Measurements from ENCODE around the gene FGF10. TPM values are rescaled to one million over a fixed set of nuclear protein-coding genes. Genes with fewer than 3 reads are reported as not detected.

Gene FGF10
- total and polyA plus RNA-seq, 2 of the 4 experiments (the other 2 are of a cell fraction), result not detected

GRCh38 chr5:44266882-44267576 lies 122.2 kb downstream of the FGF10 start:
- no peak overlapping the region for H3K4ac ChIP-seq (ENCODE audit: low read depth, low read length)
- H2BK20ac ChIP-seq (ENCODE audit: low read depth, low read length), result no peak overlapping the region
- H3K9ac ChIP-seq (ENCODE audit: low read depth, low read length), result no peak overlapping the region
- H3K9me1 ChIP-seq (ENCODE audit: insufficient read depth, low read length), result no peaks in the 10 kb centered on the region
- no peaks in the 10 kb centered on the region for H3K27me3 ChIP-seq (ENCODE audit: control insufficient read depth, insufficient read depth, low read length)
- H4K8ac ChIP-seq (ENCODE audit: low read depth in 2 of 2, low read length in 2 of 2), result no peak overlapping the region
- DNase-seq, result no peak
- in situ Hi-C loops (cut with MboI; ENCODE audit: low sequenced_read_pairs), result no loop called here
- H3K14ac ChIP-seq (replicated peaks; ENCODE audit: low read depth, low read length), result no peak overlapping the region
- H2AFZ ChIP-seq (replicated peaks; ENCODE audit: low read length, poor library complexity), result no peak overlapping the region
- H3K9me3 ChIP-seq (ENCODE audit: control insufficient read depth, insufficient read depth, low read length), result no peaks in the 10 kb centered on the region
- H4K5ac ChIP-seq (ENCODE audit: low read depth, low read length), result no peak overlapping the region
- no peak overlapping the region for H3K4me2 ChIP-seq (ENCODE audit: low read depth, low read length)
- no CpG with 5 or more reads among the region's 2 CpGs for WGBS, 2 experiments (ENCODE audit: extremely low coverage in 2 of 2, insufficient read length in 1 of 2)
- H4K91ac ChIP-seq (ENCODE audit: insufficient read depth, low read depth, low read length), result no peak overlapping the region
- dilution Hi-C loops (cut with HindIII; ENCODE audit: low sequenced_read_pairs, unreplicated experiment), result no loop called here
- no peak overlapping the region for H3K56ac ChIP-seq (ENCODE audit: extremely low read depth, insufficient read depth, low read length)
- no peaks in the 10 kb centered on the region for H3K36me3 ChIP-seq (ENCODE audit: control insufficient read depth, insufficient read depth, low read length)
- H2BK15ac ChIP-seq (ENCODE audit: low read depth, low read length), result no peak overlapping the region
- ATAC-seq (ENCODE audit: low read depth), result no peak
- H3K18ac ChIP-seq (ENCODE audit: low read depth, low read length), result no peak overlapping the region
- H2AK9ac ChIP-seq (replicated peaks; ENCODE audit: low read depth, low read length, poor library complexity), result no peak overlapping the region
- intact Hi-C loops (cut with micrococcal nuclease), result no loop called here
- TF ChIP-seq POLR2A (IDR thresholded peaks at IDR 0.05; ENCODE audit: low read depth, low read length), result no peak
- H3K23ac ChIP-seq (ENCODE audit: low read depth, low read length), result no peak overlapping the region
- H2BK120ac ChIP-seq (ENCODE audit: low read depth, low read length), result no peak overlapping the region
- no TSS peak for BruUV-seq (replicated peaks)
- H3K4me3 ChIP-seq (ENCODE audit: insufficient read depth, low read depth, low read length), result no peak overlapping the region
- H4K20me1 ChIP-seq (ENCODE audit: insufficient read depth, low read length), result no peaks in the 10 kb centered on the region
- H2BK5ac ChIP-seq (ENCODE audit: low read depth, low read length, poor library complexity, severe bottlenecking), result no peak overlapping the region
- H3K4me1 ChIP-seq (ENCODE audit: control insufficient read depth, insufficient read depth, low read length), result no peaks in the 10 kb centered on the region
- no peak overlapping the region for H3K27ac ChIP-seq (ENCODE audit: insufficient read depth, low read length)
- ChIA-PET CTCF (no interaction called here), POLR2A (ENCODE audit: unreplicated experiment) (no interaction called here)
- H3K79me1 ChIP-seq (ENCODE audit: low read depth in 1 of 2, low read length in 2 of 2), result no peaks in the 10 kb centered on the region
- H2AK5ac ChIP-seq (ENCODE audit: low read depth, low read length), result no peak overlapping the region
